ENCODE data around the gene GOLPH3.

GOLPH3 gene

GRCh38 chr5:32157078-32157477 is 17.0 kb downstream of the GOLPH3 start:
- TF ChIP-seq ZNF274 (IDR thresholded peaks at IDR 0.05; ENCODE audit: low read depth, low read length), result no peak
- no peak overlapping the region for H3K4me3 ChIP-seq (ENCODE audit: low read length)

GRCh38 chr5:32156635-32157034 is 17.5 kb downstream of the GOLPH3 start:
- no peak for TF ChIP-seq ZNF274 (IDR thresholded peaks at IDR 0.05; ENCODE audit: low read depth, low read length)
- no peak overlapping the region for H3K4me3 ChIP-seq (ENCODE audit: low read length)

GRCh38 chr5:32155211-32155610 is 18.9 kb downstream of the GOLPH3 start:
- TF ChIP-seq ZNF274 (IDR thresholded peaks at IDR 0.05; ENCODE audit: low read depth, low read length), result no peak
- H3K4me3 ChIP-seq (ENCODE audit: low read length), result no peak overlapping the region

GRCh38 chr5:32153723-32154122 is 20.4 kb downstream of the GOLPH3 start:
- H3K4me3 ChIP-seq (ENCODE audit: low read length), result no peak overlapping the region
- TF ChIP-seq ZNF274 (IDR thresholded peaks at IDR 0.05; ENCODE audit: low read depth, low read length), result no peak

GRCh38 chr5:32151198-32151597 is 22.9 kb downstream of the GOLPH3 start:
- TF ChIP-seq ZNF274 (IDR thresholded peaks at IDR 0.05; ENCODE audit: low read depth, low read length), result no peak
- H3K4me3 ChIP-seq (ENCODE audit: low read length), result no peak overlapping the region

- no peak for TF ChIP-seq ZNF274 (IDR thresholded peaks at IDR 0.05; ENCODE audit: low read depth, low read length)
- no peak overlapping the region for H3K4me3 ChIP-seq (ENCODE audit: low read length)
These were observed 23.8 kb downstream of the GOLPH3 start for GRCh38 chr5:32150366-32150765.

GRCh38 chr5:32147959-32148358 is 26.2 kb downstream of the GOLPH3 start:
- TF ChIP-seq ZNF274 (IDR thresholded peaks at IDR 0.05; ENCODE audit: low read depth, low read length), result no peak
- H3K4me3 ChIP-seq (ENCODE audit: low read length), result no peak overlapping the region

- no peak overlapping the region for H3K4me3 ChIP-seq (ENCODE audit: low read length)
- no peak for TF ChIP-seq ZNF274 (IDR thresholded peaks at IDR 0.05; ENCODE audit: low read depth, low read length)
These were observed 26.9 kb downstream of the GOLPH3 start for GRCh38 chr5:32147236-32147635.

GRCh38 chr5:32145378-32145777 is 28.7 kb downstream of the GOLPH3 start:
- TF ChIP-seq ZNF274 (IDR thresholded peaks at IDR 0.05; ENCODE audit: low read depth, low read length), result no peak
- no peak overlapping the region for H3K4me3 ChIP-seq (ENCODE audit: low read length)

GRCh38 chr5:32144378-32145207 is 29.5 kb downstream of the GOLPH3 start:
- TF ChIP-seq ZNF274 (IDR thresholded peaks at IDR 0.05; ENCODE audit: low read depth, low read length), result no peak
- H3K4me3 ChIP-seq (ENCODE audit: low read length), result no peak overlapping the region

GRCh38 chr5:32143617-32144377 is 30.3 kb downstream of the GOLPH3 start:
- no peak for TF ChIP-seq ZNF274 (IDR thresholded peaks at IDR 0.05; ENCODE audit: low read depth, low read length)
- no peak overlapping the region for H3K4me3 ChIP-seq (ENCODE audit: low read length)

GRCh38 chr5:32138839-32139493 is 35.2 kb downstream of the GOLPH3 start:
- no peak overlapping the region for H3K4me3 ChIP-seq (ENCODE audit: low read length)

GRCh38 chr5:32136342-32136741 is 37.8 kb downstream of the GOLPH3 start:
- no peak for TF ChIP-seq ZNF274 (IDR thresholded peaks at IDR 0.05; ENCODE audit: low read depth, low read length)
- no peak overlapping the region for H3K4me3 ChIP-seq (ENCODE audit: low read length)

More at GRCh38 chr5:32138839-32139493, 35.2 kb downstream of the GOLPH3 start:
- TF ChIP-seq ZNF274 (IDR thresholded peaks at IDR 0.05; ENCODE audit: low read depth, low read length), result no peak

- no peak overlapping the region for H3K4me3 ChIP-seq (ENCODE audit: low read length)
- no peak for TF ChIP-seq ZNF274 (IDR thresholded peaks at IDR 0.05; ENCODE audit: low read depth, low read length)
These were observed 39.0 kb downstream of the GOLPH3 start for GRCh38 chr5:32135086-32135485.

All from GM08714 (cell line).